Esophagus (tissue), 2 donors: Measurements from ENCODE around the gene SLC6A17. TPM values are rescaled to one million over a fixed set of nuclear protein-coding genes. Genes with fewer than 3 reads are reported as not detected.

Source experiments
- H3K27ac ChIP-seq, 2 donors: one replicate each; pipeline ENCODE4 v1.5.1; 2013; ENCODE audit warnings: low read depth in 2 of 2, mild to moderate bottlenecking in 2 of 2, inconsistent platforms in 1 of 2, low read length in 1 of 2, moderate library complexity in 1 of 2
- H3K27me3 ChIP-seq, 2 donors: one replicate each; pipeline ENCODE4 v1.6.1; 2013; ENCODE audit warnings: low read length in 2 of 2, control low read depth in 1 of 2, mild to moderate bottlenecking in 1 of 2; ENCODE audit not compliant: insufficient read depth in 2 of 2, control insufficient read depth in 1 of 2
- H3K36me3 ChIP-seq, 2 donors: one replicate each; pipeline ENCODE4 v1.6.1; 2013; ENCODE audit warnings: low read length in 1 of 2; ENCODE audit not compliant: control insufficient read depth in 2 of 2, insufficient read depth in 2 of 2
- H3K4me1 ChIP-seq, 2 donors: one replicate each; pipeline ENCODE4 v1.6.1; 2013; ENCODE audit warnings: low read length in 1 of 2; ENCODE audit not compliant: control insufficient read depth in 2 of 2, insufficient read depth in 2 of 2
- H3K4me3 ChIP-seq, 2 donors: one replicate each; pipeline ENCODE4 v1.5.1; 2013; ENCODE audit warnings: low read length in 2 of 2, mild to moderate bottlenecking in 2 of 2, low read depth in 1 of 2, moderate library complexity in 1 of 2
- H3K9me3 ChIP-seq, 2 donors: one replicate each; pipeline ENCODE4 v1.6.1; 2013; ENCODE audit warnings: mild to moderate bottlenecking in 2 of 2, low read depth in 1 of 2, low read length in 1 of 2, moderate library complexity in 1 of 2; ENCODE audit not compliant: control insufficient read depth in 2 of 2, insufficient read depth in 1 of 2
- WGBS, 2 donors: extraction: QIAGEN DNeasy Blood & Tissue Kit; methylation state at CpG; one replicate each; pipeline ENCODE4 v1.1.7; 2013; 5-methylcytosine and 5-hydroxymethylcytosine counted together
- polyA plus RNA-seq, 2 donors: library from polyadenylated mRNA; stranded (reverse); fragments of 200-250 nt; gene quantifications; one replicate each; pipeline ENCODE4 v1.2.3, GENCODE V29; 2013
- donor health status: healthy with polysubstance abuse.
- donor health status: Bipolar disorder and iron deficiency.

The SLC6A17 gene
- polyA plus RNA-seq, 2 donors, result 0.08 to 0.19 TPM

DNA sequence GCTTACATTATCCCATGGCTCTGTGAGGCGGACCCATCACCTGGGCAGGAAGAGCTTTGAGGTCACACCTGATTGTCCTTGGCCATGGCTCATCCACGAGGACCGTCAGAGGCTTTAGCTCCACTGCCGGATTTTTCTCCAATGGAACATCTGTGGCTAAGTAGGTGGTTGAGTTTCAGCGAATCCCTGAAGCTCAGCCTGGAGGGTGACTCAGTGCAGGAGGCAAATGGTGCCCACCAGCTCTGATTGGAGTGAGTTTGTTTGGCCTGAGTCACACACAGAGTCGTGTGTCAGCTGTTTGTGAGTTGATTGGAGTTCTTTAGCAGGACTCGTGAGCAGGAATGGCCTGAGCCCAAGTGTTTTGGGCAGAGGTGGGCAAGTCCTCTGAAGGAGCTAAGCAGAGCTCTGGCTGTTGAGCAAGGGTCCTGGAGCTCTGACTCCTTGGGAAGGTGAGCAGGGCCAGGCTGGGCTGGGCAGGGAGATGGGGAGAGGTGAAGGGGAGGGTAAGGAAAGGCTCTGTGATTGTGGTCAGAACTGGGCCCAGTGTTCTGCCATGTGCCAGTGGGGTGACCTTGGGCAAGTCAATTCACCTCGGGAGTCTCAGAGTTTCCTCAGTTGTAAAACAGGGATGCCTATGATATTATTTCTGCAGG lies 2.0 kb downstream of the SLC6A17 start:
- peaks cover 6 to 7% of the 10 kb centered on the region in 2 donors for H3K4me1 ChIP-seq
- no peaks in the 10 kb centered on the region for H3K36me3 ChIP-seq
- H3K4me3 ChIP-seq, result no peak overlapping the region
- peaks cover 0 to 13% of the 10 kb centered on the region in 2 donors for H3K27me3 ChIP-seq
- peaks cover 0 to 1% of the 10 kb centered on the region in 2 donors for H3K9me3 ChIP-seq
- 65 to 66% methylated on average over 8 of the region's 8 CpGs for WGBS, 2 donors
- no peak overlapping the region for H3K27ac ChIP-seq

DNA sequence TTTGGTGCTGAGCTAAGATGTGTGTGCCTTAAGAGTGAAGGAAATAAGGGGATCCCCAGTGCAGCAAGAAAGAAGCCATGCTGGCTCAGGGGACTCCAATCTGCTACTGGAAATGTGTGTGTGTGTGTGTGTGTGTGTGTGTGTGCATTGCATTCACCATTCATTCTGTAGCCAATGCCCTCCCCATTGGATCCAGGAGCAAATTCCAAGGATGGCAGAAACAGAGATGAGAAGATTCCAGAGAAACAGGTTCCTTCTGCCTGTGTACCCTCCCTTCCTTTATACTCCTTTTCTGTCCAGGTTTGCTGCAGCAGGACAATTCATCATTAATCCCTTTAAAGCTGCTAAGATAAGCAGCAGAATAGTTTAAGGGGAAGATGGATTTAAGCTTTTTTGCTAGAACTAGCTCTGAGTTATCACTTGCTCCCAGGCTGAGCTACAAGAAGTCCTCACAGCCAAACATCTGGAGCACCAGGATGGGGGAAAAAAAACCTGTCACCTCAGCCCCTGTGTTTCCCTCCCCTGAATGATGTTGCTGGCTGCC lies 3.2 kb downstream of the SLC6A17 start:
- Histone ChIP-seq H3K9me3 (peaks cover 0 to 1% of the 10 kb centered on the region in 2 donors), H3K27me3 (peaks cover 0 to 11% of the 10 kb centered on the region in 2 donors)

DNA sequence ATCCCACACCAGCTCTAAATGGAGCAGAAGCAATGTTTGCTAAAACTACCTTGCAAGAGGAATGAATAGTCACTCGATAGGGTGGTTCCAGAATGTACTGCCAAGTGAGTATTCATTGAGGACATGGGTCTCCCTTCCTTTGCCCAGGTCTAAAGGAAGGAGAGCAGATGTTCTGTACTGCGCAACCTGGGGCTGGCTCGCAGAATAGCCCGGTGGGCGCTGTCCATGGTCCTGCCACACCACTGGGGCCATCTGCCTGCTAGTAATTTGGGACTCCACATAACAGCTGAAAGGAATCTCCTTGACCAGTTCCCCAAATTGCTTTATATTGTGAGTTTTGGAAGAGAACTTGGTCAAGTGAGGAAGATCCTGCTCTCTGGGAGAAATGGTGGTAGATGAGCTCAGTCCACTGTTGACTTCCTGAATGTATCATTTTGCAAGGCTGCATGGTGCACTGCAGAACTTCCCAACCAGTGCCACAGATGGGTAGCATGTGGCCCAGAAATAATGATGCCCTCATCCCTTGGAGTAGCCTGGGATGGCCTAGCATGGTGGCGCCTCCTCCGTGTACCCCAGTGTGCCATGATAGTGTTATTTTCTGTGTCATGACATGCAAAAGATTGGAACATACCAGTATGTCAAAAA lies 5.7 kb downstream of the SLC6A17 start:
- Histone ChIP-seq H3K9me3 (no peaks in the 10 kb centered on the region), H3K4me3 (no peak overlapping the region), H3K4me1 (peaks cover 2 to 4% of the 10 kb centered on the region in 2 donors), H3K36me3 (no peaks in the 10 kb centered on the region), H3K27me3 (no peaks in the 10 kb centered on the region), H3K27ac (no peak overlapping the region)
- WGBS, 2 donors, result 19 to 20% methylated on average over 7 of the region's 7 CpGs

More for the DNA sequence above, 3.2 kb downstream of the SLC6A17 start:
- H3K27ac ChIP-seq, result no peak overlapping the region
- H3K4me3 ChIP-seq, result no peak overlapping the region
- no peaks in the 10 kb centered on the region for H3K36me3 ChIP-seq
- peaks cover 6 to 7% of the 10 kb centered on the region in 2 donors for H3K4me1 ChIP-seq

DNA sequence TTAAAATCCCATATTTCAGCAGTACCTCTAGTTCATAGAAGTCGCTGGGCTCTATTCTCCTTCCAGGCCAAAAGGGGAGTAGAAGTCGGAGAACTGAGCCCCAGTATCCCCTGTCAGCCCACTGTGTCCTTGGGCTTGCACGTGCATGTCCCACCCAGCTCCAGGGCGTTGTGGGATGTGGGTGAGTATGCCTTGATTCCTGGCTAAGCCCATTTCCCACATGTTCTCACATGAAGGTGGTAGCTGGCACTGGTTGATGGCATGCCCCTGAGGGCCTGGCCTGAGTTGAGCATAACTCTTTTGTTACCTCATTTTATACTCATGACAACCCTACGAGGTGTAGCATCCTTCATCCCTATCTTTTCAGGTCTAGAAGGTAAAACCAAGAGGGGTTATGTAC lies 8.0 kb downstream of the SLC6A17 start:
- no peak overlapping the region for H3K4me3 ChIP-seq
- H3K9me3 ChIP-seq, result peaks cover 0 to 2% of the 10 kb centered on the region in 2 donors
- no peaks in the 10 kb centered on the region for H3K27me3 ChIP-seq
- H3K4me1 ChIP-seq, result no peaks in the 10 kb centered on the region
- no peaks in the 10 kb centered on the region for H3K36me3 ChIP-seq
- WGBS, 2 donors, result 46 to 57% methylated on average over 5 of the region's 5 CpGs
- no peak overlapping the region for H3K27ac ChIP-seq

DNA sequence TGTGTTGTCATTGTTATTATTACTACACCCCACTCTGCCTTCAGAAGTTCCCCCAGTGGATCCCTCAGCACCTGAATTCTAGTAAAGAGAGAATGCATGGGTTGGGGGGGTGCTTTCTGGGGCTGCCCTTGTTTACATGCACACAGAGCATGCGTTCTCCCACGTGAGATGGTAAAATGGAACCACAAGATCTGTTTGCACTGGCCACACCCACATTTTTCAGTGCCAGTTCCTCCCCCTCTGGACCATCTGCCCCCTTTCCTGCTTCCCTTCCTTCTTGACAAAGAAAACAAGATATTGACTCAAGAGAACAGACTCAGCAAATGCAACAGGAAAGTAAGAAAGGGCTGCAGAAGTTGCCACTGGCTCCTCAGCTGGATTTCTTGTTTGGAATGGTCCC lies 8.9 kb downstream of the SLC6A17 start:
- WGBS, 2 donors, result 26 to 42% methylated on average over 2 of the region's 2 CpGs
- no peaks in the 10 kb centered on the region for H3K36me3 ChIP-seq
- H3K27ac ChIP-seq, result no peak overlapping the region
- H3K9me3 ChIP-seq, result peaks cover 0 to 2% of the 10 kb centered on the region in 2 donors
- H3K27me3 ChIP-seq, result no peaks in the 10 kb centered on the region
- H3K4me3 ChIP-seq, result no peak overlapping the region
- no peaks in the 10 kb centered on the region for H3K4me1 ChIP-seq

DNA sequence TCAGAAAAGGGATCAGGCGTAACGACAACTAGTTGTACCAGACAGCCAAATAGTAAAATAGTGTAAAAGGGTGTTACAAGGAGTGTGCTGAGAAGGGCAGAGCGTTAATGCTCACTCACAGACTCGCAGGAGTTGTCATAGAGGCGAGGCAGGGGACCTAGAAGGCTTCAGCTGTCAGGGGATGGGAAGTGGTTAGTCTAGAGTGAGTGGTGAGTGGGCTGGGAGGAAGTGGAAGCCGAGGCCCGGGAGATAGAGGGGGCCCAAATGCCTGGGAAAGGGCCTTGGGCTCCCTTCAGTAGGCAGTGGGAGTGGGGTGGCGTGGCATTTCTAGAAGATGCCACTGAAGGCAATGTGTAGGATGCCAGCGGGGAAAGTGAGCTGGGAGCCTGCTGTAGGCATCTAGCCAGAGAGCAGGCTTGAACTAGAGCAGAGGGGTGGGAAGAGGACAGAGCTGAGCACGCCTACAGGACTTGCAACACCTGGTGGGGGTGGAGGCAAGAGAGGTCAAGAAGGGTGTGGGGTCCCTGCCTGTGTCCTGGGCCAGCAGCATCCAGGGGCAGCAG lies 10.3 kb downstream of the SLC6A17 start:
- 57 to 62% methylated on average over 10 of the region's 10 CpGs for WGBS, 2 donors
- Histone ChIP-seq H3K27ac (no peak overlapping the region), H3K4me1 (no peaks in the 10 kb centered on the region)

DNA sequence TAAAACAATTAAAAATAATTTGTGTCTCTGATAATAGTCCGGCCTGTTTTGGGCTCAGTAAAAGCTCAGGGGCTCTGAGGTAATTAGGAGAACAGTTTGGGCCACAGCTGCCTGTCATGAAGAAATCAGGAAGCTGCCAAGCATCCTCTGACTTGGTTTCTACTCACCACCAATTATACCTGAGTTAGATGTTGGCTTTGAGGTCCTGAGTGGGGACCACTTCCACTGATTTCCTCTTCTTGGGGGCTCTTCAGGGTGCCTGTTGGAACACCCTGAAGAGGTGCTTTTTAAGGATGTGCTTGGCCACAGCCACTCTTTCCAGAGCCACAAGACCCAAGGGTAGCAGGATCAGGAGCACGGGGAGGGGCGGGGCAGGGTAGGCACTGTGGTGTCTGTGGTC lies 10.9 kb downstream of the SLC6A17 start:
- peaks cover 0 to 2% of the 10 kb centered on the region in 2 donors for H3K9me3 ChIP-seq
- no peak overlapping the region for H3K27ac ChIP-seq
- no peaks in the 10 kb centered on the region for H3K4me1 ChIP-seq
- no peak overlapping the region for H3K4me3 ChIP-seq
- no peaks in the 10 kb centered on the region for H3K27me3 ChIP-seq
- WGBS, 2 donors, result 91 to 92% methylated on average over 3 of the region's 3 CpGs
- no peaks in the 10 kb centered on the region for H3K36me3 ChIP-seq

More for the DNA sequence above, 10.3 kb downstream of the SLC6A17 start:
- Histone ChIP-seq H3K36me3 (no peaks in the 10 kb centered on the region), H3K9me3 (peaks cover 0 to 2% of the 10 kb centered on the region in 2 donors), H3K27me3 (no peaks in the 10 kb centered on the region), H3K4me3 (no peak overlapping the region)

DNA sequence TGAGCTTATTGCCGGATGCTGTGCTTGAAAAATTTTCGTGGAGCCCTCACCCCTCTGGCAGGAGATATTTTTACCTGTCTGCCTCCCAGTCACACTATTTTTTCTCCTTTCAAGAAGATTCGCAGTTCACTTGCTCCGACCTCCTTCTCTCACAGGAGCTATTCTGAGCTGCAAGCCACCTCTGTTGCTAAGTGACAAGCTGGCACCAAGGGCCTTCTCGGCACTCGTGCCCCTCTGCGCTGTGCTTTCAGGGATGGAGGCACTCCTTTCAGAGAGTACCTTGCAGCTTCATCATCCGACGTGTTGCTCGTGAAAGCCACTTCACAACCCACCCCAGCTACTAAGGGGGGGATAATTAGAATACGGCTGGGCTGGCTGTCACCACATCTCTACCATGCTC lies 11.6 kb downstream of the SLC6A17 start:
- H3K4me1 ChIP-seq, result no peaks in the 10 kb centered on the region
- WGBS, 2 donors, result 86 to 89% methylated on average over 11 of the region's 11 CpGs
- H3K4me3 ChIP-seq, result no peak overlapping the region
- no peak overlapping the region for H3K27ac ChIP-seq
- no peaks in the 10 kb centered on the region for H3K36me3 ChIP-seq
- H3K9me3 ChIP-seq, result peaks cover 0 to 2% of the 10 kb centered on the region in 2 donors
- no peaks in the 10 kb centered on the region for H3K27me3 ChIP-seq

DNA sequence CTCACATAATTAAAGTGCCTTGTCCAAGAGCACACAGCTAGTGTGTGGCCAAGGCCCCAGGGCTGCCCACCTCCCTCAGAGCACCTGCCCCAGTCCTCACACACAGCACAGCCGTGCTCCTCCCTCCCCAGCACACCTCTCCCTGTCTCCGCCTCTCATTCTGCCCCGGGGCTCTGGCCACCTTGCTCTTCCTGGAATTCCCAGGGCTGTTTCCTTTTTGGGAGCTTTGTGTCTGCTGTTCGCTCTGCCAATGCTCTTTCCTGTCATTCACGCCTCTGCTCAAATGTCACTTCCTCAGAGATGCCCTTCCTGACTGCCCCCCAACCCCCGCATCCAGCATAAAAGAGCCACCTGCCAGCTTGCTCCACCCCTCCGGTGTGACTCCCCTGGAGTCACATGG lies 13.3 kb downstream of the SLC6A17 start:
- no peaks in the 10 kb centered on the region for H3K27me3 ChIP-seq
- no peak overlapping the region for H3K4me3 ChIP-seq
- no peaks in the 10 kb centered on the region for H3K36me3 ChIP-seq
- no peaks in the 10 kb centered on the region for H3K4me1 ChIP-seq
- H3K27ac ChIP-seq, result no peak overlapping the region
- peaks cover 0 to 2% of the 10 kb centered on the region in 2 donors for H3K9me3 ChIP-seq
- 36 to 43% methylated on average over 7 of the region's 7 CpGs for WGBS, 2 donors
